Measurements from ENCODE around the gene PNCK. TPM values are rescaled to one million over a fixed set of nuclear protein-coding genes. Genes with fewer than 3 reads are reported as not detected.
A peak's percentile ranks its signal among the peaks of the same experiment; 100 is the strongest.

The PNCK gene
- total RNA-seq, 3 donors from 2014 or later, result 0.26 to 0.71 (median 0.51) TPM

- H3K36me3 Mint-ChIP-seq (ENCODE audit: insufficient read depth), result no peaks in the 10 kb centered on the region
- no peak overlapping the region for H3K4me3 Mint-ChIP-seq
- peaks cover 31% of the 10 kb centered on the region for H3K27me3 Mint-ChIP-seq (ENCODE audit: low read depth)
- H3K4me1 Mint-ChIP-seq (ENCODE audit: low read depth), result peaks cover 4% of the 10 kb centered on the region
- DNase-seq (peak; percentile 3), ATAC-seq (peak; percentile 13 to 41)
- H3K9me3 Mint-ChIP-seq, result no peaks in the 10 kb centered on the region
Measured at GRCh38 chrX:153647461-153648357, 25.9 kb downstream of the PNCK start.

- H3K27me3 Mint-ChIP-seq (ENCODE audit: low read depth), result peaks cover 33% of the 10 kb centered on the region
- H3K4me1 Mint-ChIP-seq (ENCODE audit: low read depth), result peaks cover 5% of the 10 kb centered on the region
- H3K9me3 Mint-ChIP-seq, result no peaks in the 10 kb centered on the region
- ATAC-seq (peak; percentile 37 to 38), DNase-seq (peak; percentile 9)
- H3K36me3 Mint-ChIP-seq (ENCODE audit: insufficient read depth), result no peaks in the 10 kb centered on the region
- H3K4me3 Mint-ChIP-seq, result no peak within 1 kb of the TSS
Measured at GRCh38 chrX:153646620-153647373, 26.8 kb downstream of the PNCK start, which contains the start of gene DUSP9. TSS of gene DUSP9 (plus strand) at chrX:153647203. CDS start at chrX:153647954, 751 bp downstream.

- Mint-ChIP-seq H3K4me3 (no peak overlapping the region), H3K4me1 (ENCODE audit: low read depth) (peaks cover 9% of the 10 kb centered on the region), H3K9me3 (no peaks in the 10 kb centered on the region), H3K36me3 (ENCODE audit: insufficient read depth) (no peaks in the 10 kb centered on the region), H3K27me3 (ENCODE audit: low read depth) (peaks cover 38% of the 10 kb centered on the region)
- DNase-seq (no peak), ATAC-seq (no peak)
Measured at GRCh38 chrX:153645921-153646488, 27.6 kb downstream of the PNCK start.

- no peak for DNase-seq
- peaks cover 38% of the 10 kb centered on the region for H3K27me3 Mint-ChIP-seq (ENCODE audit: low read depth)
Measured at GRCh38 chrX:153645151-153645550, 28.5 kb downstream of the PNCK start.

GRCh38 chrX:153644356-153645125 is 29.1 kb downstream of the PNCK start:
- H3K4me3 Mint-ChIP-seq, result no peak overlapping the region

More at GRCh38 chrX:153645151-153645550, 28.5 kb downstream of the PNCK start:
- Mint-ChIP-seq H3K9me3 (no peaks in the 10 kb centered on the region), H3K4me3 (no peak overlapping the region), H3K4me1 (ENCODE audit: low read depth) (peaks cover 9% of the 10 kb centered on the region), H3K36me3 (ENCODE audit: insufficient read depth) (no peaks in the 10 kb centered on the region)
- ATAC-seq, result no peak

GRCh38 chrX:153643431-153644351 is 29.9 kb downstream of the PNCK start:
- peak in 1 of 2 donors; percentile 36 for ATAC-seq
- Mint-ChIP-seq H3K36me3 (ENCODE audit: insufficient read depth) (no peaks in the 10 kb centered on the region), H3K27me3 (ENCODE audit: low read depth) (peaks cover 35% of the 10 kb centered on the region), H3K9me3 (no peaks in the 10 kb centered on the region), H3K4me1 (ENCODE audit: low read depth) (peaks cover 9% of the 10 kb centered on the region), H3K4me3 (no peak overlapping the region)
- no peak for DNase-seq

More at GRCh38 chrX:153644356-153645125, 29.1 kb downstream of the PNCK start:
- peaks cover 9% of the 10 kb centered on the region for H3K4me1 Mint-ChIP-seq (ENCODE audit: low read depth)
- no peaks in the 10 kb centered on the region for H3K36me3 Mint-ChIP-seq (ENCODE audit: insufficient read depth)
- no peaks in the 10 kb centered on the region for H3K9me3 Mint-ChIP-seq
- ATAC-seq, result no peak
- H3K27me3 Mint-ChIP-seq (ENCODE audit: low read depth), result peaks cover 38% of the 10 kb centered on the region
- DNase-seq, result no peak

- DNase-seq, result no peak
- H3K27me3 Mint-ChIP-seq (ENCODE audit: low read depth), result peaks cover 31% of the 10 kb centered on the region
- H3K36me3 Mint-ChIP-seq (ENCODE audit: insufficient read depth), result no peaks in the 10 kb centered on the region
- no peaks in the 10 kb centered on the region for H3K9me3 Mint-ChIP-seq
- peak overlapping the region; percentile 64 for H3K4me3 Mint-ChIP-seq
- no peak for ATAC-seq
- peaks cover 9% of the 10 kb centered on the region for H3K4me1 Mint-ChIP-seq (ENCODE audit: low read depth)
Measured at GRCh38 chrX:153642655-153643430, 30.8 kb downstream of the PNCK start.

- Mint-ChIP-seq H3K9me3 (no peaks in the 10 kb centered on the region), H3K27me3 (ENCODE audit: low read depth) (peaks cover 31% of the 10 kb centered on the region), H3K36me3 (ENCODE audit: insufficient read depth) (no peaks in the 10 kb centered on the region), H3K4me3 (no peak overlapping the region), H3K4me1 (ENCODE audit: low read depth) (peaks cover 9% of the 10 kb centered on the region)
- DNase-seq, result no peak
- ATAC-seq, result peak in 1 of 2 donors; percentile 11
Measured at GRCh38 chrX:153642051-153642654, 31.5 kb downstream of the PNCK start.

GRCh38 chrX:153641627-153642026 is 32.0 kb downstream of the PNCK start:
- peak in 1 of 2 donors; percentile 3 for ATAC-seq
- H3K27me3 Mint-ChIP-seq (ENCODE audit: low read depth), result peaks cover 31% of the 10 kb centered on the region
- H3K9me3 Mint-ChIP-seq, result no peaks in the 10 kb centered on the region
- H3K4me3 Mint-ChIP-seq, result no peak overlapping the region
- peaks cover 9% of the 10 kb centered on the region for H3K4me1 Mint-ChIP-seq (ENCODE audit: low read depth)
- H3K36me3 Mint-ChIP-seq (ENCODE audit: insufficient read depth), result no peaks in the 10 kb centered on the region
- DNase-seq, result no peak

GRCh38 chrX:153640736-153641575 is 32.7 kb downstream of the PNCK start:
- Mint-ChIP-seq H3K9me3 (no peaks in the 10 kb centered on the region), H3K27me3 (ENCODE audit: low read depth) (peaks cover 27% of the 10 kb centered on the region), H3K36me3 (ENCODE audit: insufficient read depth) (no peaks in the 10 kb centered on the region), H3K4me3 (no peak overlapping the region), H3K4me1 (ENCODE audit: low read depth) (peaks cover 9% of the 10 kb centered on the region)
- DNase-seq (no peak), ATAC-seq (no peak)

- no peak overlapping the region for H3K4me3 Mint-ChIP-seq
- no peak for ATAC-seq
- H3K27me3 Mint-ChIP-seq (ENCODE audit: low read depth), result peaks cover 20% of the 10 kb centered on the region
- H3K36me3 Mint-ChIP-seq (ENCODE audit: insufficient read depth), result no peaks in the 10 kb centered on the region
- H3K4me1 Mint-ChIP-seq (ENCODE audit: low read depth), result peaks cover 9% of the 10 kb centered on the region
- no peaks in the 10 kb centered on the region for H3K9me3 Mint-ChIP-seq
- no peak for DNase-seq
Measured at GRCh38 chrX:153640045-153640686, 33.4 kb downstream of the PNCK start.
